Caco-2 (cell line): ENCODE results near the gene LARP4B. TPM values are rescaled to one million over a fixed set of nuclear protein-coding genes. Genes with fewer than 3 reads are reported as not detected.

Experiments
- BruUV-seq: library from RNA; stranded (reverse); fragments of 400-500 nt; replicated peaks from 2 replicates; lab custom pipeline; 2021; lab: Mats Ljungman, UMichigan
- CTCF ChIA-PET: fragments of 300-600 bp; sonication (Branson Sonifier 250); formaldehyde crosslinking; loops from one replicate; lab custom pipeline; 2022; ENCODE audit warnings: antibody characterized with exemption; lab: Charles Lee
- POLR2A ChIA-PET: fragments of 300-600 bp; sonication (Branson Sonifier 250); formaldehyde crosslinking; loops from one replicate; lab custom pipeline; 2022; ENCODE audit warnings: antibody characterized with exemption; lab: Charles Lee
- DNase-seq, 2 experiments: peaks; one replicate each; pipeline versions ENCODE4 v3.0.0 to v3.0.0-alpha.2; 2020 to 2022
- H3K27me3 ChIP-seq: replicated peaks from 2 replicates; pipeline ENCODE4 v1.6.0; 2011; ENCODE audit warnings: low read length; ENCODE audit not compliant: control insufficient read depth, insufficient read depth
- H3K36me3 ChIP-seq: 2 replicates; pipeline ENCODE4 v1.5.1; 2011; ENCODE audit warnings: low read length; ENCODE audit not compliant: control insufficient read depth, insufficient read depth
- H3K4me1 ChIP-seq: fragments of 250-450 bp; sonication (Bioruptor Pico); 2 replicates; pipeline ENCODE4 v1.5.1; 2020; ENCODE audit warnings: mild to moderate bottlenecking
- H3K4me3 ChIP-seq: 2 replicates; pipeline ENCODE4 v1.5.1; 2011; ENCODE audit warnings: low read depth, mild to moderate bottlenecking, control low read depth, low read length
- H3K9me3 ChIP-seq: fragments of 250-450 bp; sonication (Bioruptor Pico); 2 replicates; pipeline ENCODE4 v1.5.1; 2020; ENCODE audit warnings: mild to moderate bottlenecking, moderate library complexity
- H3K27ac Mint-ChIP-seq: one replicate; pipeline ENCODE4 v1.8.0; 2022; ENCODE audit warnings: mixed read lengths; ENCODE audit not compliant: unreplicated experiment
- H3K27me3 Mint-ChIP-seq: one replicate; pipeline ENCODE4 v1.8.0; 2022; ENCODE audit warnings: mixed read lengths; ENCODE audit not compliant: insufficient read depth, unreplicated experiment
- H3K36me3 Mint-ChIP-seq: one replicate; pipeline ENCODE4 v1.8.0; 2022; ENCODE audit warnings: mild to moderate bottlenecking, mixed read lengths; ENCODE audit not compliant: insufficient read depth, unreplicated experiment
- H3K4me1 Mint-ChIP-seq: one replicate; pipeline ENCODE4 v1.8.0; 2022; ENCODE audit warnings: low read depth, mixed read lengths; ENCODE audit not compliant: unreplicated experiment
- H3K4me3 Mint-ChIP-seq: one replicate; pipeline ENCODE4 v1.8.0; 2022; ENCODE audit warnings: mild to moderate bottlenecking, moderate library complexity, mixed read lengths; ENCODE audit not compliant: unreplicated experiment
- H3K9me3 Mint-ChIP-seq: one replicate; pipeline ENCODE4 v1.8.0; 2022; ENCODE audit warnings: mixed read lengths; ENCODE audit not compliant: unreplicated experiment
- CTCF ChIP-seq, 2 experiments: fragments of 200-600 bp in 1 of 2; IDR thresholded peaks; 1 replicate in 1 of 2; 2 replicates in 1 of 2; pipeline versions ENCODE4 v1.5.1 to v1.8.0; 2011 to 2022; ENCODE audit warnings: antibody characterized with exemption in 1 of 2, control low read depth in 1 of 2, inconsistent platforms in 1 of 2, low read depth in 1 of 2, low read length in 1 of 2, mild to moderate bottlenecking in 1 of 2, moderate library complexity in 1 of 2; ENCODE audit not compliant: insufficient read depth in 1 of 2, severe bottlenecking in 1 of 2, unreplicated experiment in 1 of 2
- intact Hi-C: fragments of 100-400 bp; cut with micrococcal nuclease; formaldehyde crosslinking; loops from one replicate; pipeline ENCODE4 v1.10.0; 2022; ENCODE audit not compliant: unreplicated experiment
- total RNA-seq: library from RNA; stranded (reverse); gene quantifications from 2 replicates; pipeline ENCODE4 v1.2.3, GENCODE V29; 2022

Gene LARP4B
- total RNA-seq, 1 experiment from 2014 or later = 235 TPM

- CTCF ChIA-PET = interaction anchor here (2.7 kb wide), 1 partner anchor 12 kb away, joined by 14 read pairs; no protein-coding TSS in a partner anchor
- Histone ChIP-seq H3K36me3 (peaks cover 2% of the 10 kb centered on the region; the same call in 1 of the 2 replicates), H3K4me3 (no peak overlapping the region), H3K4me1 (peaks cover 60% of the 10 kb centered on the region), H3K9me3 (peaks cover 14% of the 10 kb centered on the region), H3K27me3 (no peaks in the 10 kb centered on the region)
- intact Hi-C loops = loop anchor here (1.0 kb wide), 2 partner anchors 10 to 43 kb away; partner anchors contain the start of gene LARP4B
- peak overlapping the region; percentile 89 for H3K27ac Mint-ChIP-seq
- H3K36me3 Mint-ChIP-seq = peaks cover 59% of the 10 kb centered on the region
- no peaks in the 10 kb centered on the region for H3K27me3 Mint-ChIP-seq
- POLR2A ChIA-PET = interaction anchor here (1.0 to 2.3 kb wide), 5 partner anchors 9 to 74 kb away, joined by 5 to 27 read pairs (median 17); partner anchors contain the start of genes GTPBP4, IDI1 and LARP4B
- H3K4me1 Mint-ChIP-seq = peaks cover 57% of the 10 kb centered on the region
- no TSS peak for BruUV-seq
- DNase-seq = peak; percentile 92 to 94
- H3K4me3 Mint-ChIP-seq = peak overlapping the region; percentile 61
- peaks cover 16% of the 10 kb centered on the region for H3K9me3 Mint-ChIP-seq
- TF ChIP-seq CTCF (IDR thresholded peaks at IDR 0.05; ENCODE audit: insufficient read depth in 1 of 2, low read depth in 1 of 2, low read length in 1 of 2, severe bottlenecking in 1 of 2, unreplicated experiment in 1 of 2) = no peak
Measured at GRCh38 chr10:974038-974784, 42.7 kb upstream of the LARP4B start.

- no peaks in the 10 kb centered on the region; the same call in 1 of the 2 replicates for H3K9me3 ChIP-seq
- H3K4me1 ChIP-seq = peaks cover 69% of the 10 kb centered on the region
- H3K4me3 ChIP-seq = no peak overlapping the region
- ChIA-PET POLR2A (interaction anchor here (2.3 kb wide), 1 partner anchor 13 kb away, joined by 27 read pairs; no protein-coding TSS in a partner anchor), CTCF (interaction anchor here (0.7 to 2.7 kb wide), 2 partner anchors 11 to 14 kb away, joined by 3 to 14 read pairs; no protein-coding TSS in a partner anchor)
- no TSS peak for BruUV-seq
- peaks cover 55% of the 10 kb centered on the region for H3K36me3 Mint-ChIP-seq
- intact Hi-C loops = no loop called here
- peaks cover 2% of the 10 kb centered on the region for H3K9me3 Mint-ChIP-seq
- H3K27me3 Mint-ChIP-seq = no peaks in the 10 kb centered on the region
- TF ChIP-seq CTCF (IDR thresholded peaks at IDR 0.05; ENCODE audit: insufficient read depth in 1 of 2, low read depth in 1 of 2, low read length in 1 of 2, severe bottlenecking in 1 of 2, unreplicated experiment in 1 of 2) = no peak
- H3K4me3 Mint-ChIP-seq = no peak overlapping the region
- peak overlapping the region; percentile 89 for H3K27ac Mint-ChIP-seq
- H3K4me1 Mint-ChIP-seq = peaks cover 68% of the 10 kb centered on the region
- DNase-seq = peak in 1 of 2 experiments; percentile 30
- H3K36me3 ChIP-seq = peaks cover 2% of the 10 kb centered on the region; the same call in 1 of the 2 replicates
- no peaks in the 10 kb centered on the region for H3K27me3 ChIP-seq
Measured at GRCh38 chr10:972763-973162, 41.3 kb upstream of the LARP4B start.

GRCh38 chr10:971613-972012, 40.1 kb upstream of the LARP4B start:
- Mint-ChIP-seq H3K27ac (peak overlapping the region; percentile 89), H3K27me3 (no peaks in the 10 kb centered on the region), H3K4me3 (peak overlapping the region; percentile 69), H3K4me1 (peaks cover 75% of the 10 kb centered on the region), H3K36me3 (peaks cover 53% of the 10 kb centered on the region), H3K9me3 (no peaks in the 10 kb centered on the region)
- POLR2A ChIA-PET = interaction anchor here (2.6 to 4.0 kb wide), 2 partner anchors 14 to 40 kb away, joined by 29 to 123 read pairs; partner anchors contain the start of genes GTPBP4 and LARP4B
- no peaks in the 10 kb centered on the region for H3K27me3 ChIP-seq
- no peaks in the 10 kb centered on the region for H3K9me3 ChIP-seq
- no TSS peak for BruUV-seq
- CTCF ChIA-PET = interaction anchor here (0.6 to 1.7 kb wide), 2 partner anchors 40 to 104 kb away, joined by 4 to 6 read pairs; partner anchors contain the start of gene LARP4B
- DNase-seq = peak; percentile 42 to 51
- H3K4me3 ChIP-seq = no peak overlapping the region
- no peaks in the 10 kb centered on the region for H3K36me3 ChIP-seq
- TF ChIP-seq CTCF (IDR thresholded peaks at IDR 0.05; ENCODE audit: insufficient read depth in 1 of 2, low read depth in 1 of 2, low read length in 1 of 2, severe bottlenecking in 1 of 2, unreplicated experiment in 1 of 2) = no peak
- intact Hi-C loops = no loop called here
- peaks cover 69% of the 10 kb centered on the region for H3K4me1 ChIP-seq
